SU-DHL-6 (cell line): ENCODE measurements around the gene MCF2L2.

Experiments
- EZH2phosphoT487 ChIP-seq: fragments of 200-600 bp; sonication (generic), shearing (Covaris generic); conservative IDR thresholded peaks from 2 replicates; pipeline ENCODE4 v1.6.1; 2018; ENCODE audit warnings: mild to moderate bottlenecking, antibody characterized with exemption, low read length, moderate library complexity, mixed read lengths
- TF ChIP-seq, protein P1 (sequence below): fragments of 200-600 bp; sonication (generic); IDR thresholded peaks from one replicate; pipeline ENCODE4 v1.5.1; 2017; ENCODE audit warnings: antibody characterized with exemption, mild to moderate bottlenecking, low read length, moderate library complexity; ENCODE audit not compliant: insufficient read depth, poor library complexity, severe bottlenecking

DNA sequence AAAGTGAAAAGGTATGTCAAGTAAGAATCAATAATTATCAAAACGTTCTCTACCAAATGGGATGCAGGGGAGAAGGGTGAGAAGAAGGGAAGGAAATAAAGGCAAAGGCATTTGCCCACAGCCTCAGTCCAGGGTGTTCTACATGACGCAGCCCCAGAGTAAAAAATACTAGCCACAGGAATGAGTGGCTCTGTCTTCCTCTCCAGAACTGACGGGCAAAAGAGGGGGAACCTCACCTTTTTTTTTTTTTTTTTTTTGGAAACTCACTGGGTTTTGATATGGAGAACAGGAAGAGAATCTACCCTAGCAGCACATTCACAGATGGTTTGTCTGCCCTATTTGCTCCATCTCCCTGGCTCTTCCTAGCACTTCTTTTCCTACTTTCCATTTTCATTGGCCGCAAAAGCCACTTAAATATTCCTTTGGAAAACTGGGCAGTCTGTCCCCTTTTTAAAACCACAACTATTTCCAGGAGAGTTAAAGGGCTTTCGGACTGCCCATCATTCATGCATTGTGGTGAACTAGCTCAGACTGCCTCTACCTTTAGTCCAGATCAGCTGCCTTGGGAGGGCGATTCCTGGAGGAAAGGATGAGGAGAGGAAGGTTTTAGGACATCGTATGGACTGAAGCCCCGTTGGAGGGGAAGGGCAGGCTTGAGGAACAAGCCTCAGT, 147.2 kb downstream of the MCF2L2 start:
- TF ChIP-seq, protein P1, sequence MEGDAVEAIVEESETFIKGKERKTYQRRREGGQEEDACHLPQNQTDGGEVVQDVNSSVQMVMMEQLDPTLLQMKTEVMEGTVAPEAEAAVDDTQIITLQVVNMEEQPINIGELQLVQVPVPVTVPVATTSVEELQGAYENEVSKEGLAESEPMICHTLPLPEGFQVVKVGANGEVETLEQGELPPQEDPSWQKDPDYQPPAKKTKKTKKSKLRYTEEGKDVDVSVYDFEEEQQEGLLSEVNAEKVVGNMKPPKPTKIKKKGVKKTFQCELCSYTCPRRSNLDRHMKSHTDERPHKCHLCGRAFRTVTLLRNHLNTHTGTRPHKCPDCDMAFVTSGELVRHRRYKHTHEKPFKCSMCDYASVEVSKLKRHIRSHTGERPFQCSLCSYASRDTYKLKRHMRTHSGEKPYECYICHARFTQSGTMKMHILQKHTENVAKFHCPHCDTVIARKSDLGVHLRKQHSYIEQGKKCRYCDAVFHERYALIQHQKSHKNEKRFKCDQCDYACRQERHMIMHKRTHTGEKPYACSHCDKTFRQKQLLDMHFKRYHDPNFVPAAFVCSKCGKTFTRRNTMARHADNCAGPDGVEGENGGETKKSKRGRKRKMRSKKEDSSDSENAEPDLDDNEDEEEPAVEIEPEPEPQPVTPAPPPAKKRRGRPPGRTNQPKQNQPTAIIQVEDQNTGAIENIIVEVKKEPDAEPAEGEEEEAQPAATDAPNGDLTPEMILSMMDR, result no peak
- TF ChIP-seq EZH2phosphoT487, result no peak
